COLO829 (cell line): ENCODE results near the gene TSPAN4.

Experiments used
- DNase-seq: peaks from one replicate; pipeline ENCODE4 v3.0.0; 2012; ENCODE audit warnings: low spot score

Gene TSPAN4

GRCh38 chr11:824292-824880 is 18.3 kb upstream of the TSPAN4 start:
- DNase-seq, result no peak

GRCh38 chr11:824942-825341 is 17.7 kb upstream of the TSPAN4 start:
- DNase-seq, result no peak

- no peak for DNase-seq
Observed at GRCh38 chr11:825366-826226, 17.1 kb upstream of the TSPAN4 start.

DNA sequence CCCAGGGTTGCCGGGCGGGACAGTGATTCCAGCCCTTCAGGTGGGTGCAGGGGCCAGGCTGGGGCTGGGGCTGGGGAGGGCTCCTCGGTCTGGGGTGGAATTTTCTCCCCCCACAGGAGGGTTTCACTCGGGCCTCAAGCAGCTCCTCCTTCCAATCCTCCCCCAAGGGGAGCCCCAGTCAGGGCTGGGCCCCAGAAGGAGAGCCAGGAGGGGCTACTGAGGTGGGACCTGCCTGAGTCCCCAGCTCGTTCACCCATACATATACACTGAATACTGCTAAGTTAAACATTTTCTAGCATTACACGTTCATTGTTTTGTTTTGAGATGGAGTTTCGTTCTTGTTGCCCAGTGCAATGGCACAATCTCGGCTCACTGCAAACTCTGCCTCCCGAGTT is 16.4 kb upstream of the TSPAN4 start:
- DNase-seq, result no peak

- no peak for DNase-seq
Observed at GRCh38 chr11:826836-827145, 15.9 kb upstream of the TSPAN4 start.

- no peak for DNase-seq
Observed at GRCh38 chr11:827146-827896, 15.3 kb upstream of the TSPAN4 start.

GRCh38 chr11:827897-828192 is 14.8 kb upstream of the TSPAN4 start, which contains the start of gene CRACR2B:
CRACR2B (plus strand) TSS chr11:827919; CDS start chr11:828608, 689 bp downstream.
- DNase-seq, result no peak

DNA sequence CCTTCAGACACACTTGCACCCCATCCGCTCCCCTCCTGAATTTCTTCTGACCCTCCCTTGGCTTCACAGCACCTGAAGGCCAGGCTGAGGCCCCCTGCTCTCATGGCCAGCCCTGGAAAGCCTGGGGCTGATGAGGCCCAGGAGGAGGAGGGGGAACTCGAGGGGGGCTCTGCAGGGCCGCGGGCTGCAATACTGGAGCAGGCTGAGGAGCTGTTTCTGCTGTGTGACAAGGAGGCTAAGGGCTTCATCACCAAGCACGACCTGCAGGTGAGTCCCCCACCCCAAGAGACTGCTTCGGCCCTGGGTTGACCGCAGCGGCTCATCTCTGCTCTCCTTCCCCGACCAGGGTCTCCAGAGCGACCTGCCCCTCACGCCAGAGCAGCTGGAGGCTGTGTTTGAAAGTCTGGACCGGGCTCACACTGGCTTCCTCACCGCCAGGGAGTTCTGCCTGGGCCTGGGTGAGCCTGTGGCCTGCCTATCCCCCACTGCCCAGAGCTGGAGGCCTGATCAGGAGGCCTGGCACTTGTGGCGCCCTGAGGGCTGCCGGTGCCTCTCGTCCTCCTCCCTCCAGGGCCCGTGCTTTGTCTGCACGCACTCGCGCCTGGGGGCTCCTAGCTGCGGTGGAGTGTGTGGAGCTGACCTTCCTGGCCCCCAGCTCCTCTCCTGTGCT is 14.0 kb upstream of the TSPAN4 start:
- no peak for DNase-seq

DNA sequence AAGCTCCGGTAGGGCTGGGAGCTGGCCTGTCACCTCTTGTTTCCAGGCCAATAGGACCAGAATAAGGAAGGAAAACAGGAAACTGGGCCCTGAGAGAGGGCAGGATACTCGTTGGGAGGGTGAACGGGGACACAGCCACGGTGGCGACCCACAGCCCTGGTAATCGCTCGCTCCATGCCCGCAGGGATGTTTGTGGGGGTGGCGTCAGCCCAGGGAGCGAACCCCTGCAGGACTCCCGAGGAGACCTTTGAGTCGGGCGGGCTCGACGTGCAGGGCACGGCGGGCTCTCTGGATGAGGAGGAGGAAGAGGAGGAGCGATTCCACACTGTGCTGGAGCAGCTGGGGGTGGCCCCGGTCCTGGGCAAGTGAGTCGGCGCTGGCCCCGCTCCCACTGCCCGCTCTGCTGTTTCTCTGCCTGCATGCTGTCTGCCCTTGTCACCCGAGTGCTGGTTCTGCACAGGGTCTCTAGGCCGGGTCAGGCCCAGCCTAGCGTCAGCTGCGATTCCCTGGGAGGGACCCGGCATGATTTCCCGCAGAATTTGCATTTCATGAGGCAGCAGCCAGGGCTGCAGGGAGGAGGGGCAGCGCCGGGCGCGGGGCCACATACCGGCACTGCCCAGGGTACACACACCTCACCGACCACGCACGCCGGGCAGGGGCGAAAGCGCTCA is 13.3 kb upstream of the TSPAN4 start:
- DNase-seq, result no peak

DNA sequence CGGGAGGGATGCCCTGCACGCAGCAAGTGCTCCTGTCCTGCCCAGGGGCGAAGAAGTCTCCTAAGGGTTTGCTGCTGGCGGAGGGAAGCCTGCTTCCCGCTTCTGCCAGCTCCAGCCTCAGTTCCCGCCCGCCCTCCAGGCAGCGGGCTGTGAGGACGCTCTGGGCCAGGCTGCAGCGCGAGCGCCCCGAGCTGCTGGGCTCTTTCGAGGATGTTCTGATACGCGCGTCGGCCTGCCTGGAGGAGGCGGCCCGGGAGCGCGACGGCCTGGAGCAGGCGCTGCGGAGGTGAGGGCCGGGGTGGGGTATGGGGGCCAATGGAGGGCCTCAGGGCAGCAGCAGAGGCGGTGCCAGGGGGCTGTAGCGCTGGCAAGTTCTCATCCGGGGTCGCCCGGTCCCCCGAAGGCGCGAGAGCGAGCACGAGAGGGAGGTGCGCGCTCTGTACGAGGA is 12.8 kb upstream of the TSPAN4 start:
- no peak for DNase-seq

GRCh38 chr11:830295-831117 is 12.1 kb upstream of the TSPAN4 start:
- DNase-seq, result peak; percentile 55

GRCh38 chr11:831118-831864 is 11.4 kb upstream of the TSPAN4 start:
- DNase-seq, result no peak

DNA sequence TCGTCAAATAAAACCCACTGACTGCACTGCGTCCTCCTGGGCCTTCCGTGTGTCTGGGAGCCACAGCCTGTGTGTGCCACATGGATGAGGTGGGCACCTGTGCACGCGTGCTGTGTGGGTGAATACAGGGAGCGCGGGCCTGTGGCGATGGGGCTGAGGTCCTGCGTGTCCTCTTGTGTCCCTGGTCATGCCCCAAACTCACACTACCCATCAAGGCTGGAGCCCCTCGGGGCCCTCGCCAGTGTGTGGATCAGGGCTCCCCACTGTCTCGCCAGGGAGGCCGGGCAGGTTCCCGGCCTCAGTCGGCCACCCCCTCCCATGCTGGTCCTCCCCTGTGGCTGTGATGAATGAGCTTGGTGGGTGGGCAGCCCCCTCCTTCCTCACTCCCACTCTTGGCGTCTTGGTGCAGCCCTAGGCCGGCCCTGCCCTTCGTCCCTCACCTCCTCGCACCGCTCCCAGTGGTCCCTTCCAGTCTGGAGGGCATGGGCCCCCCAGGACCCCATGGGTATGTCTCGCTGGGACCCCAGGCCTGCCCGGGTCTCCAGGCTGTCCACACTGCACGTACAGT is 10.6 kb upstream of the TSPAN4 start:
- no peak for DNase-seq

DNA sequence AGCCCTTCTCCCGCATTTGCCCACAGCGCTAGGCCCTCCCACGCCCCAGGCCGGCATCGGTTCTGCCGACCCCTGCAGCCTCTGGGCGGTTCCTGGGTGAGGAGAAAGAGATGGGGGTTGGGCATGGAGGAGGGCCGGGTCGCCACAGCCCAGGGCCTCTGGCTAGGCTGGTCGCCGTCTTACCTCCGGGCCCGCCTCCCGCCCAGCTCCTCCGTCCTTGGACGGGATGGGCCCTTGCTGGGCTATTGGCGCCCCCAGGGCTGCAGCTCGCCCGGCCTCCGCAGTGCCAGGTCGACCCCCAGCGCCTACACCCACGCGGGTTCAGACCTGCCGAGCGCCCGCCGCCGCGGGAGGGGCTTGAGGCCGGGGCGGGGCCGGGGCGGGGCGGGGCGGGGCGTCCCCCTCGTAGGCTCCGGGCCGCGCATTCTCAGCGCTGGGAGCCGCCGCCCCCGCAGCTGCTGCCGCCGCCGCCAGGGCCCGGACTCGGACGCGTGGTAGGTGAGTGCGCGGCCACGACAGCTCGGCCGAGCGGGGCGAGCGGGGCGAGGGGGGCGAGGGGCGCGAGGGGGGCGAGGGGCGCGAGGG is 10.0 kb upstream of the TSPAN4 start, which contains the start of gene CD151:
Gene CD151, plus strand, starts transcription at position 424 of the 585 bp plus-strand sequence. CDS start 3,118 bp downstream, outside the sequence.
- peak; percentile 39 for DNase-seq

- no peak for DNase-seq
Observed at GRCh38 chr11:833114-833791, 9.4 kb upstream of the TSPAN4 start.

- DNase-seq, result no peak
Observed at GRCh38 chr11:833849-834311, 8.8 kb upstream of the TSPAN4 start.

DNA sequence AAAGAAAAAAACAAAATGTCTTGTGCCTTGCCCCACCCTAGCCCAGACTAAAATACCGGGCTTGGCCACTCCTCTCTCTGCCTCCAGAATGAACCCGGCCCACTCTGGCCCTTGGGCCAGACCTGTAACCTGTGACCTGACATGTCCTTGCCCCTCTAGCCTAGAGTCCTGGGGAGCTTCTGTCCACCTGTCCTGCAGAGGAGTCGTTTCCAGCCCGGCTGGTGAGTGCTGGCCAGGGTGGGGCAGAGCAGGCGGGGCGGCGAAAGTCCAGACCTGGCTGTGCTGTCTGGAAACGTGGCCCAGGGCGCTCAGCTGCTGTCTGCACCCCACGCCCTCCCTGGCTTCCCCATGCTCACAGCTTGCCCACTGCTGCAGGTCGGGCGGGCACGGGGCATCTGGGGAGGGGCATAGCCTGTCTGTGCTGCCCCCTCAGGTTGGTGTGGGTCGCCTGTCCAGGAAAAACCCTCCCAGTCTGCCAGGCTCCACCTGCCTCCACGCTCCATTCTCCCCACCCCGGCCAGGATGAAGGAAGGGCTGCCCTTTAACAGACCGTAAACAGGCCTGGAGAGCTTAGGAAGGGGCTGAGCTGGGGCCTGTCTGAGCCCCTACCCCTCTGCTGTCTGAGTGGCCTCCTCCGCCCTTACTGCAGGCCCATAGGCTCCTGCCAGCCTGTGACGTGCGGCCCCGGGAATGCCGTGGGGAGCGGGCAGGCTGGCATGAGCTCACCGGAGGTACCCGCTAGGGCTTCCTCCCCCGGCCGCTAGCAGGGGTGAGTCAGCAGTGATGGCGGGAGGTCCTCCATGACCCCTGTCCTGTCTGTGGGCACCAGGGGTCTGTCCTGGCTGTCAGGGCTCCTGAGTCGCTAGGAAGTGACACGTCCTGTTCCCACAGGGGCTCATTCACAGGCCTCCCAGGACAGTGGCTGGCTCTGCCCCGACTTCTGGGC is 8.0 kb upstream of the TSPAN4 start:
- no peak for DNase-seq

- no peak for DNase-seq
Observed at GRCh38 chr11:836274-836673, 6.4 kb upstream of the TSPAN4 start.
